Putamen (tissue), 1 donor: ENCODE measurements around the gene IL5.
"Not testable (repeated sequence)": the region's sequence is repeated elsewhere in the genome, so short reads cannot be mapped to it uniquely, and the experiment has no call there.

Experiments used
- DNase-seq: peaks from one replicate; pipeline ENCODE4 v3.0.0-alpha.2; 2016; ENCODE audit warnings: low spot score

IL5 gene

DNA sequence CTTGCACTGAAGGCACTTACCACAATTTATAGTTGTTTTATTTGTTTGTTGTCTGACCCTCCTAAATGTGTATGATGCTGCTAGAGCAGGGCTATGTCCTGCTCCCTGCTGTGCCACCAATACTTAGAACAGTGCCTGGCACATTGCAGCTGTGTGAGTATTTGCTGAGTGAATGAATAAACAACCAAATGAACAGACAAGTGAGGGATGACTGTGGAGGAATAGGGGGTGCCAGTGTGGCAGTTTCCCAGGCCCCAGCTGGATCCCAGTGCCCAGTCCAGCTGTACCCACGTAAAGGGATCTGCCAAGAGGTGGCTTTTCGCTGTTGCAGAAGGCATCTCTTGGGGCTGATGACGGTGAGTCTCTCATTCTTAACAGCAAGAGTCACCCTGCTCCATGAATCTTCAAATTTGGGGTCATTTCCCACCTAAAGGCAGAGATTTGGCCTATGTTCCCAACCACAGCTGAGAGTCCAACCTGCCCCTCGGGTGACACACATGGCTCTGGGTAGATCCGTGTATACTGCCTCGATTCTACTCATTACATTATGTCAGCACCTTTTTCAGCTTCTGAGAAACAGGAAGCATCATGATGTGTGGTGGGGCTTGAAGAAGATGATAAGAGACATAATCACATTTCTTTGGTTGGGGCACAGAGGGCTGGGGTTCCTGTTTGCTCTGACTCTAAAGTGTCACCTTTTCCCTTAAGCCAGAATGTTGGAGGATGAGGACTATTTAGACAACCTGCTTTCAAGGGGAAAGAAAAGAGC is 14.3 kb downstream of the IL5 start:
- peak; percentile 19 for DNase-seq

GRCh38 chr5:132528021-132528420 is 15.3 kb downstream of the IL5 start:
- DNase-seq = no peak

DNA sequence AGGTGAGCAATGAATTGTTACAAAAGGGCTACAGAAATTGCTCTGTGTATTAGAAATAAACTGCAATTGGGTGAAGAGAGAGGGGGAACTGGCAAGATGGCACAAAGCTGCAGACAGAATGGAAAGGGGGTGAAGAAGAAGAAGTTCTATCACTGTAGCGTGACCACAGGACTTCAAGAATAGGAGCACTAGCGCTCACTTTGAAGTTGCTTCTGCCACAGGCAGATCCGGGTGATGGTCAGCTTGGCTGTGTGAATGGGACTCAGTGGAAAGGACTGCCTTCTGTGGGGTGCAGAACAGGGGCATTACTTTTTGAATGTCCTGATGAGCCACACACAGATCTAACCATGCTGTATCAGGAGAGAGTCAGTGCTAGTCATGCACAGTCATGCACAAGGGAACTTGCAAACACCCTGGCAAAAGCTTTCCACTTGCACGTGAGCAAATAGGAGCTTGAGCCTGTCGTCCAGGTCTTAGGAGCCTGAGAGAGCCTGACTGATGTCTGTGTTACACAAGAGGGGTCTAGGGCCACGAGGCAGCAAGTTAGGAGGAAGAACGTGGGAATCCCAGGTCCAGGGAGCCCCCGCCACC is 16.3 kb downstream of the IL5 start:
- DNase-seq = no peak

DNA sequence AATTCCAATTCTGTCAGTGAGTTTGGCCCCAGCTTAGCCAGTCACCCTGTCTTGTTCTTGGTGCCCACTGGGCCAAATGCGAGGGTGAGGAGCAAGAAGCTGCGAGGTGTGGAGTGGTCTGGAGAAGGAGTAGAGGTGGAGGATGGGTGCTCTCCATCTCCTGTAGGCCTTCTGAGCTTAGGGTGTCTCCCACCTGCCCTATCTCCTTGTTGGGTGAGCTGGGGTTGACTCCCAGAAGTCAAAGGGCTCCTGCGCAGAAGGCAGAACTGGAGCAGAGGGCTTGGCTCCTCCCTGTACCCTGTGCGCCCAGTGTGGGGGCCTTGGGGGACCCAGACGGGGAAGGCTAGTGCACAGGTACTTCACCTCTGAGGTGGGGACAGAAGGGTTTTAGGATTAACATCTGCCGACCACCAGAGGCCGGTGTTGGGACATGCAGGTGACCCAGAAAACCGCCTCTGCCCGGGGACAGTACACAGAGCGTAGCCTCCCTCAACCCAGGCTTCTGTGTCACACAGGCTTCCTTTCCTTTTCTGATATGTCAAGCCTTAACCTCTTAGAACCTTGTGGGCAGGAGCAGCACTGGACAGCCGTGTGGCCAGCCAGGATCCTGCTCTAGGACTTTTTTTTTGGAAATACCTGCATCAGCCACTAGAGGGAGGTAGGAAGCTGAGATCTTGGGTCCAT is 16.9 kb downstream of the IL5 start:
- peak; percentile 30 for DNase-seq

- no peak for DNase-seq
Measured at GRCh38 chr5:132525299-132525724, 18.0 kb downstream of the IL5 start.

GRCh38 chr5:132524877-132525276 is 18.4 kb downstream of the IL5 start:
- DNase-seq = not testable (repeated sequence)

- DNase-seq = not testable (repeated sequence)
Measured at GRCh38 chr5:132522067-132522466, 21.3 kb downstream of the IL5 start.

DNA sequence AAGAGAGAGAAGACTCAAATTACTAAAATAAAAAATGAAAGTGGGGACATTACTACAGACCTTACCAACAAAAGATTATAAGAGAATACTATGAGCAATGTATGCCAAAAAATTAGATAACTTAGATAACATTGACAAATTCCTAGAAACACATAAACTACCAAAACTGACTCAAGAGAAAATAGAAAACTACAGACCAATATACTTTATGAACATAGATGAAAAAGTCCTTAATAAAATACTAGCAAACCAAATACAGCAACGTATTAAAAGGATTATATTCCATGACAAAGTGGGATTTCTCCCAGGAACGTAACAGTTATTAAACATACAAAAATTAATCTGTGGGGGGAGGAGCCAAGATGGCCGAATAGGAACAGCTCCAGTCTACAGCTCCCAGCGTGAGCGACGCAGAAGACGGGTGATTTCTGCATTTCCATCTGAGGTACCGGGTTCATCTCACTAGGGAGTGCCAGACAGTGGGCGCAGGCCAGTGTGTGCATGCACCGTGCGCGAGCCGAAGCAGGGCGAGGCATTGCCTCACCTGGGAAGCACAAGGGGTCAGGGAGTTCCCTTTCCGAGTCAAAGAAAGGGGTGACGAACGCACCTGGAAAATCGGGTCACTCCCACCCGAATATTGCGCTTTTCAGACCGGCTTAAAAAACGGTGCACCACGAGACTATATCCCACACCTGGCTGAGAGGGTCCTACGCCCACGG is 29.5 kb downstream of the IL5 start:
- DNase-seq = not testable (repeated sequence)

DNA sequence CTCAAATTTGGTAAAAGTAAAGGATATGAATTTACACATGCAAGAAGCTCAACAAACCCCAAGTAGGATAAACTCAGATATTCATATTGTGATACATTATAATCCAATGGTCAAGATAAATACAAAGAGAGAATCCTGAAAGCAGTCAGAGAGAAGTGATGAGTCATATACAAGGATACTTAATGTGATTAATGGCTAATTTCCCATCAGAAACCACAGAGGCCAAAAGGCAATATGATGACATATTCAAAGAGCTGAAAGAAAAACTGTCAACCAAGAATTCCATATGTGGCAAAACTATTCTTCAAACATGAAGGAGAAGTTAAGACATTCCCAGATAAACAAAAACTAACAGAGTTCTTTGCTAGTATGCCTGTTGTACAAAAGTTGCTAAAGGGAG is 33.2 kb downstream of the IL5 start:
- no peak for DNase-seq

DNA sequence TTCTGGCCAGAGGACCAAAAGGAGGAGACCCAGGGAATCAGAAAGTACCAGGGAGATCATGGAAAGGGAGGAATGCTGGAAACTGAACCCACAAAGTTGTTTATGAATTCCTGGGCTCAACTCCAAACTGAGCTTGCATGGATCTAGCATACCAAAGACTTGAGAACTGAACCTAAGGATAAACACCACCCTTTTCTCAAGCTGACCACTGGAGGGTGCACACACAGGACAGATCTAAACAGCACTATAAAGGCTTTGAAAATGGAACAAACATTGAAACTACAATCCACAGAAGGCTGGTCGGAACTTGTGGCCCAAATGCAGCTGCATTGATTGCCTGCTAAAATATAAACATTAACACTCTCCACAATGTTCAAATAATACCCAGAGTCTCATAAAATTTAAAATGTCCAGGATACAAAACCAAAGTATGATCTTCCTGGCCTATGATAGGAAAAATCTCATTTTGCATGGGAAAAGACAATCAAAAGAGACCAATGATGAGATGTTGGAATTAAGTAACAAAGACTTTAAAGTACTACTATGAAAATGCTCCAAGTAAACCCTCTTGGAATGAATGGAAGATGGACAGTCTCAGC is 37.1 kb downstream of the IL5 start:
- DNase-seq = no peak

- DNase-seq = no peak
Measured at GRCh38 chr5:132505641-132506040, 37.7 kb downstream of the IL5 start.

DNA sequence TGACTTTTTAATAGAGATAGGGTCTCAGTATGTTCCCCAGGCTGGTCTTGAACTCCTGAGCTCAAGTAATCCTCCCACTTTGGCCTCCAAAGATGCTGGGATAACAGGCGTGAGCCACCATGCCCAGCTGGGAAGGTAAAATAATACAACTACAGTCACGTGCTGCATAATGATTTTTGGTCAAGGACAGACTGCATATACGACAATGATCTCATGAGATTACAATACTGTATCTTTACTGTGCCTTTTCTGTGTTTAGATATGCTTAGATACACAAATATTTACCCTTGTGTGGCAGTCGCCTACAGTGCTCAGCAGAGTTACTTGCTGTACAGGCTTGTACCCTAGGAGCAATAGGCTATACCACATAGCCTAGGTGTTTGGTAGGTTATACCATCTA is 38.6 kb downstream of the IL5 start:
- no peak for DNase-seq

- no peak for DNase-seq
Measured at GRCh38 chr5:132503244-132503643, 40.1 kb downstream of the IL5 start.

GRCh38 chr5:132501961-132502931 is 41.1 kb downstream of the IL5 start:
- no peak for DNase-seq

DNA sequence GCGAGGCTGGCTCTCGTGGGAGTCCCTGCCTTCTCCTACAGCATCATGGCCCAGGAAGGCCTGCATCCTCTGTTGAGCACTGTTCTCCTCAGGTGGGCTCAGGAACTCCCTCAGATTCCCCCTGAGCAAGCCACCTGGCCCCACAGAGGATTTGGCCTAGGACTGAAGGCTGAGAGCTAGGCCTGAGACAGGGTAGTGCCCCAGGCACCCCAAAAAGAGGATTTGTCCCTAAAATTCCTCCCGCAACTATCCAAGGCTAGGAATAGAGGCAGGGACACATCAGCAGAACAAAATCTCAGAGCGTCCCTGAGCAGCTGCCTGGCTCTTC is 41.7 kb downstream of the IL5 start:
- no peak for DNase-seq

GRCh38 chr5:132500931-132501628 is 42.2 kb downstream of the IL5 start:
- DNase-seq = peak; percentile 64

GRCh38 chr5:132500244-132500930 is 42.9 kb downstream of the IL5 start:
- DNase-seq = no peak

GRCh38 chr5:132499440-132500243 is 43.7 kb downstream of the IL5 start:
- DNase-seq = no peak

- no peak for DNase-seq
Measured at GRCh38 chr5:132498686-132499271, 44.5 kb downstream of the IL5 start.
